ENCODE results near the gene CDKN2B-AS1. TPM values are rescaled to one million over a fixed set of nuclear protein-coding genes. Genes with fewer than 3 reads are reported as not detected.

The CDKN2B-AS1 gene
- total and polyA plus RNA-seq, 2 of the 13 experiments (the other 11 are each of a cell fraction or from before 2014, with no cell fraction given) = 0.64 to 2.3 TPM

- TF ChIP-seq, protein P1, sequence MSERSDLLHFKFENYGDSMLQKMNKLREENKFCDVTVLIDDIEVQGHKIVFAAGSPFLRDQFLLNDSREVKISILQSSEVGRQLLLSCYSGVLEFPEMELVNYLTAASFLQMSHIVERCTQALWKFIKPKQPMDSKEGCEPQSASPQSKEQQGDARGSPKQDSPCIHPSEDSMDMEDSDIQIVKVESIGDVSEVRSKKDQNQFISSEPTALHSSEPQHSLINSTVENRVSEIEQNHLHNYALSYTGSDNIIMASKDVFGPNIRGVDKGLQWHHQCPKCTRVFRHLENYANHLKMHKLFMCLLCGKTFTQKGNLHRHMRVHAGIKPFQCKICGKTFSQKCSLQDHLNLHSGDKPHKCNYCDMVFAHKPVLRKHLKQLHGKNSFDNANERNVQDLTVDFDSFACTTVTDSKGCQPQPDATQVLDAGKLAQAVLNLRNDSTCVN (CRISPR knock-in tag; IDR thresholded peaks at IDR 0.05; ENCODE audit: borderline replicate concordance) = no peak
- TF ChIP-seq ZNF441 (CRISPR knock-in tag; IDR thresholded peaks at IDR 0.05; ENCODE audit: borderline replicate concordance) = no peak
- no peak for TF ChIP-seq HNRNPL (IDR thresholded peaks at IDR 0.05; ENCODE audit: low read depth, low read length)
- TF ChIP-seq ZNF672 (CRISPR knock-in tag; IDR thresholded peaks at IDR 0.05) = no peak
- TF ChIP-seq, protein P2, sequence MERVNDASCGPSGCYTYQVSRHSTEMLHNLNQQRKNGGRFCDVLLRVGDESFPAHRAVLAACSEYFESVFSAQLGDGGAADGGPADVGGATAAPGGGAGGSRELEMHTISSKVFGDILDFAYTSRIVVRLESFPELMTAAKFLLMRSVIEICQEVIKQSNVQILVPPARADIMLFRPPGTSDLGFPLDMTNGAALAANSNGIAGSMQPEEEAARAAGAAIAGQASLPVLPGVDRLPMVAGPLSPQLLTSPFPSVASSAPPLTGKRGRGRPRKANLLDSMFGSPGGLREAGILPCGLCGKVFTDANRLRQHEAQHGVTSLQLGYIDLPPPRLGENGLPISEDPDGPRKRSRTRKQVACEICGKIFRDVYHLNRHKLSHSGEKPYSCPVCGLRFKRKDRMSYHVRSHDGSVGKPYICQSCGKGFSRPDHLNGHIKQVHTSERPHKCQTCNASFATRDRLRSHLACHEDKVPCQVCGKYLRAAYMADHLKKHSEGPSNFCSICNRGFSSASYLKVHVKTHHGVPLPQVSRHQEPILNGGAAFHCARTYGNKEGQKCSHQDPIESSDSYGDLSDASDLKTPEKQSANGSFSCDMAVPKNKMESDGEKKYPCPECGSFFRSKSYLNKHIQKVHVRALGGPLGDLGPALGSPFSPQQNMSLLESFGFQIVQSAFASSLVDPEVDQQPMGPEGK (CRISPR knock-in tag; IDR thresholded peaks at IDR 0.05) = peak; percentile 43; the same call in 1 of the 2 replicates
- TF ChIP-seq ZNF318 (CRISPR knock-in tag; IDR thresholded peaks at IDR 0.05) = no peak
- TF ChIP-seq ZFP82 (CRISPR knock-in tag; IDR thresholded peaks at IDR 0.05; ENCODE audit: borderline replicate concordance) = no peak
- TF ChIP-seq NBN (conservative IDR thresholded peaks at IDR 0.05) = no peak
- TF ChIP-seq FOXC1 (CRISPR knock-in tag; IDR thresholded peaks at IDR 0.05; ENCODE audit: borderline replicate concordance) = no peak
- no peak for TF ChIP-seq ZMYM2 (CRISPR knock-in tag; IDR thresholded peaks at IDR 0.05)
- TF ChIP-seq, protein P3, sequence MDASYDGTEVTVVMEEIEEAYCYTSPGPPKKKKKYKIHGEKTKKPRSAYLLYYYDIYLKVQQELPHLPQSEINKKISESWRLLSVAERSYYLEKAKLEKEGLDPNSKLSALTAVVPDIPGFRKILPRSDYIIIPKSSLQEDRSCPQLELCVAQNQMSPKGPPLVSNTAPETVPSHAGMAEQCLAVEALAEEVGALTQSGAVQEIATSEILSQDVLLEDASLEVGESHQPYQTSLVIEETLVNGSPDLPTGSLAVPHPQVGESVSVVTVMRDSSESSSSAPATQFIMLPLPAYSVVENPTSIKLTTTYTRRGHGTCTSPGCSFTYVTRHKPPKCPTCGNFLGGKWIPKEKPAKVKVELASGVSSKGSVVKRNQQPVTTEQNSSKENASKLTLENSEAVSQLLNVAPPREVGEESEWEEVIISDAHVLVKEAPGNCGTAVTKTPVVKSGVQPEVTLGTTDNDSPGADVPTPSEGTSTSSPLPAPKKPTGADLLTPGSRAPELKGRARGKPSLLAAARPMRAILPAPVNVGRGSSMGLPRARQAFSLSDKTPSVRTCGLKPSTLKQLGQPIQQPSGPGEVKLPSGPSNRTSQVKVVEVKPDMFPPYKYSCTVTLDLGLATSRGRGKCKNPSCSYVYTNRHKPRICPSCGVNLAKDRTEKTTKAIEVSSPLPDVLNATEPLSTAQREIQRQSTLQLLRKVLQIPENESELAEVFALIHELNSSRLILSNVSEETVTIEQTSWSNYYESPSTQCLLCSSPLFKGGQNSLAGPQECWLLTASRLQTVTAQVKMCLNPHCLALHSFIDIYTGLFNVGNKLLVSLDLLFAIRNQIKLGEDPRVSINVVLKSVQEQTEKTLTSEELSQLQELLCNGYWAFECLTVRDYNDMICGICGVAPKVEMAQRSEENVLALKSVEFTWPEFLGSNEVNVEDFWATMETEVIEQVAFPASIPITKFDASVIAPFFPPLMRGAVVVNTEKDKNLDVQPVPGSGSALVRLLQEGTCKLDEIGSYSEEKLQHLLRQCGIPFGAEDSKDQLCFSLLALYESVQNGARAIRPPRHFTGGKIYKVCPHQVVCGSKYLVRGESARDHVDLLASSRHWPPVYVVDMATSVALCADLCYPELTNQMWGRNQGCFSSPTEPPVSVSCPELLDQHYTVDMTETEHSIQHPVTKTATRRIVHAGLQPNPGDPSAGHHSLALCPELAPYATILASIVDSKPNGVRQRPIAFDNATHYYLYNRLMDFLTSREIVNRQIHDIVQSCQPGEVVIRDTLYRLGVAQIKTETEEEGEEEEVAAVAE (CRISPR knock-in tag; IDR thresholded peaks at IDR 0.05; ENCODE audit: borderline replicate concordance) = no peak
- TF ChIP-seq RELA (CRISPR knock-in tag; IDR thresholded peaks at IDR 0.05) = no peak
- TF ChIP-seq ISL2 (CRISPR knock-in tag; IDR thresholded peaks at IDR 0.05) = peak; percentile 71
- no peak for TF ChIP-seq FOXA1 (IDR thresholded peaks at IDR 0.05)
- TF ChIP-seq FOXA1 (CRISPR knock-in tag; IDR thresholded peaks at IDR 0.05) = peak; percentile 93
These were observed 164.3 kb downstream of the CDKN2B-AS1 start (continued) for GRCh38 chr9:22158927-22159346.

Measured in HepG2 (cell line).